Endothelial cell of umbilical vein (primary cell): Measurements from ENCODE around the gene SPO11. TPM values are rescaled to one million over a fixed set of nuclear protein-coding genes. Genes with fewer than 3 reads are reported as not detected.

Source experiments
- BruUV-seq: library from RNA; stranded (reverse); fragments of 400-500 nt; replicated peaks from 2 replicates; lab custom pipeline; 2021; lab: Mats Ljungman, UMichigan
- CTCF ChIA-PET: fragments of 300-600, 350-600 bp; sonication (Branson Sonifier 250); formaldehyde crosslinking; loops from one replicate; lab custom pipeline; 2021; ENCODE audit warnings: antibody characterized with exemption, inconsistent platforms; lab: Charles Lee
- POLR2A ChIA-PET: fragments of 300-600, 350-600 bp; sonication (Branson Sonifier 250); formaldehyde crosslinking; loops from one replicate; lab custom pipeline; 2021; ENCODE audit warnings: antibody characterized with exemption, inconsistent platforms; lab: Charles Lee
- DNase-seq: peaks from one replicate; pipeline ENCODE4 v3.0.0-alpha.2; 2011; ENCODE audit warnings: low read depth, low spot score
- FAIRE-seq: peaks from 2 replicates; lab custom pipeline; 2011; peaks lifted over from hg19 to GRCh38; lab: Jason Lieb, UNC
- H2AFZ ChIP-seq: 2 replicates; pipeline ENCODE4 v1.6.0; 2012; ENCODE audit warnings: low read depth, low read length, control low read depth, inconsistent platforms
- H3K27ac ChIP-seq: 2 replicates; pipeline ENCODE4 v1.5.1; 2011; ENCODE audit warnings: low read depth, mild to moderate bottlenecking, control low read depth, low read length, moderate library complexity; ENCODE audit not compliant: insufficient read depth
- H3K27me3 ChIP-seq, 2 experiments: 2 replicates each; pipeline versions ENCODE4 v1.6.0 to v1.6.1; 2011; ENCODE audit warnings: low read length in 2 of 2, mixed read lengths in 1 of 2; ENCODE audit not compliant: control insufficient read depth in 2 of 2, insufficient read depth in 2 of 2
- H3K36me3 ChIP-seq, 2 experiments: 2 replicates in 1 of 2; 3 replicates in 1 of 2; pipeline ENCODE4 v1.5.1; 2011; ENCODE audit warnings: low read length in 2 of 2, mild to moderate bottlenecking in 1 of 2, moderate library complexity in 1 of 2; ENCODE audit not compliant: control insufficient read depth in 2 of 2, insufficient read depth in 2 of 2; ENCODE audit errors: extremely low read depth in 1 of 2
- H3K4me1 ChIP-seq: 3 replicates; pipeline ENCODE4 v1.5.1; 2011; ENCODE audit warnings: mild to moderate bottlenecking, low read length; ENCODE audit not compliant: control insufficient read depth, insufficient read depth; ENCODE audit errors: extremely low read depth
- H3K4me2 ChIP-seq: 2 replicates; pipeline ENCODE4 v1.6.1; 2011; ENCODE audit warnings: low read length, control low read depth, mixed read lengths; ENCODE audit not compliant: insufficient read depth
- H3K4me3 ChIP-seq, 3 experiments: fragments of 200-600 bp in 1 of 3; sonication (generic), shearing (Covaris generic) in 1 of 3; replicated peaks in 1 of 3; 2 replicates each; pipeline ENCODE4 v1.5.1; 2011 to 2016; ENCODE audit warnings: control low read depth in 3 of 3, low read length in 3 of 3, mild to moderate bottlenecking in 2 of 3, inconsistent platforms in 1 of 3, low read depth in 1 of 3, moderate library complexity in 1 of 3; ENCODE audit not compliant: insufficient read depth in 1 of 3
- H3K79me2 ChIP-seq: 2 replicates; pipeline ENCODE4 v1.6.0; 2012; ENCODE audit warnings: low read length, inconsistent platforms; ENCODE audit not compliant: control insufficient read depth, insufficient read depth
- H3K9ac ChIP-seq: replicated peaks from 2 replicates; pipeline ENCODE3; 2011; ENCODE audit warnings: low read length, control low read depth; ENCODE audit not compliant: insufficient read depth; ENCODE audit errors: extremely low read depth
- H3K9me1 ChIP-seq: replicated peaks from 3 replicates; pipeline ENCODE4 v1.6.0; 2011; ENCODE audit warnings: mild to moderate bottlenecking, low read length; ENCODE audit not compliant: control insufficient read depth, insufficient read depth; ENCODE audit errors: extremely low read depth
- H3K9me3 ChIP-seq: replicated peaks from 2 replicates; pipeline ENCODE4 v1.5.1; 2012; ENCODE audit warnings: low read length, inconsistent platforms; ENCODE audit not compliant: control insufficient read depth, insufficient read depth
- H4K20me1 ChIP-seq: replicated peaks from 2 replicates; pipeline ENCODE3; 2011; ENCODE audit warnings: mild to moderate bottlenecking, low read length; ENCODE audit not compliant: control insufficient read depth, insufficient read depth; ENCODE audit errors: extremely low read depth
- CTCF ChIP-seq, 2 donors: IDR thresholded peaks; 1 replicate in 1 of 2; 2 replicates in 1 of 2; pipeline ENCODE4 v1.5.1; 2011; ENCODE audit warnings: low read length in 2 of 2, mild to moderate bottlenecking in 2 of 2, moderate library complexity in 2 of 2, control low read depth in 1 of 2, inconsistent platforms in 1 of 2, low read depth in 1 of 2; ENCODE audit not compliant: insufficient read depth in 1 of 2; ENCODE audit errors: extremely low read depth in 1 of 2
- EZH2 ChIP-seq: IDR thresholded peaks from 2 replicates; pipeline ENCODE4 v1.6.1; 2012; ENCODE audit warnings: borderline replicate concordance, low read depth, mild to moderate bottlenecking, moderate library complexity, low read length, inconsistent platforms; ENCODE audit not compliant: severe bottlenecking
- FOS ChIP-seq: IDR thresholded peaks from 2 replicates; pipeline ENCODE4 v1.6.1; 2011; ENCODE audit warnings: mild to moderate bottlenecking, low read length, moderate library complexity, borderline replicate concordance; ENCODE audit not compliant: insufficient read depth
- GATA2 ChIP-seq: IDR thresholded peaks from 2 replicates; pipeline ENCODE4 v1.7.0; 2011; ENCODE audit warnings: low read depth, mild to moderate bottlenecking, moderate library complexity, mixed read lengths, low read length; ENCODE audit not compliant: insufficient read length, insufficient read depth
- JUN ChIP-seq: IDR thresholded peaks from 2 replicates; pipeline ENCODE4 v1.6.1; 2011; ENCODE audit warnings: borderline replicate concordance, low read depth; ENCODE audit not compliant: insufficient read length, insufficient read depth
- MAX ChIP-seq: IDR thresholded peaks from 2 replicates; pipeline ENCODE4 v1.6.1; 2011; ENCODE audit not compliant: insufficient read depth, insufficient read length
- MYC ChIP-seq: IDR thresholded peaks from one replicate; pipeline ENCODE4 v1.6.1; 2011; ENCODE audit warnings: mild to moderate bottlenecking, low read depth, low read length
- POLR2A ChIP-seq: IDR thresholded peaks from 2 replicates; pipeline ENCODE4 v1.6.1; 2012; ENCODE audit warnings: low read depth, mild to moderate bottlenecking, control low read depth, low read length
- POLR2AphosphoS5 ChIP-seq: IDR thresholded peaks from 2 replicates; pipeline ENCODE4 v1.6.1; 2012; ENCODE audit warnings: low read depth, mild to moderate bottlenecking, control low read depth, low read length, moderate library complexity; ENCODE audit not compliant: insufficient read depth
- dilution Hi-C: fragments of 300-500 bp; cut with MboI; formaldehyde crosslinking; loops from one replicate; pipeline ENCODE4 v1.15.0; 2019; ENCODE audit warnings: low sequenced_read_pairs; ENCODE audit not compliant: extremely low pct_ligation_motif_present
- intact Hi-C: fragments of 100-400 bp; cut with micrococcal nuclease; formaldehyde crosslinking; loops from one replicate; pipeline ENCODE4 v1.10.0; 2022
- polyA plus RNA-seq, 4 experiments: library from polyadenylated mRNA; depleted of rRNA in 3 of 4; stranded (reverse) in 3 of 4; unstranded in 1 of 4; fragments of >200 nt; gene quantifications; 2 replicates each; pipeline versions ENCODE4 v1.2.1 to v1.2.3, GENCODE V29; 2011 to 2012; ENCODE audit warnings: missing spikeins in 1 of 4
- total RNA-seq: library from RNA; stranded (reverse); gene quantifications from 2 replicates; pipeline ENCODE4 v1.2.3, GENCODE V29; 2021

SPO11 gene
- total and polyA plus RNA-seq, 2 donors (not counting 3 experiments of a cell fraction or from before 2014, with no cell fraction given) = not detected

- ChIA-PET CTCF (no interaction called here), POLR2A (no interaction called here)
- no peak for DNase-seq
- no peak for FAIRE-seq
- H3K9me3 ChIP-seq = no peaks in the 10 kb centered on the region
- H3K4me1 ChIP-seq = no peaks in the 10 kb centered on the region
- no peaks in the 10 kb centered on the region for H3K36me3 ChIP-seq
- H3K9ac ChIP-seq = no peak overlapping the region
- BruUV-seq = no TSS peak
- no peak overlapping the region for H3K4me2 ChIP-seq
- no peak overlapping the region for H3K27ac ChIP-seq
- TF ChIP-seq EZH2 = no peak
- no peak for TF ChIP-seq POLR2AphosphoS5
- TF ChIP-seq FOS = no peak
- no peak for TF ChIP-seq GATA2
- TF ChIP-seq JUN = no peak
- no peak for TF ChIP-seq CTCF (IDR thresholded peaks at IDR 0.05; ENCODE audit: extremely low read depth in 1 of 2, insufficient read depth in 1 of 2, low read depth in 1 of 2, low read length in 2 of 2)
- no peak for TF ChIP-seq MYC
- no peak for TF ChIP-seq MAX
- no peak for TF ChIP-seq POLR2A
- dilution Hi-C loops = no loop called here
- no peak overlapping the region for H2AFZ ChIP-seq
- H3K4me3 ChIP-seq = no peak overlapping the region
- no peaks in the 10 kb centered on the region for H3K79me2 ChIP-seq
- no peaks in the 10 kb centered on the region for H3K27me3 ChIP-seq
- H4K20me1 ChIP-seq = no peaks in the 10 kb centered on the region
- no peaks in the 10 kb centered on the region for H3K9me1 ChIP-seq
- intact Hi-C loops = no loop called here
Observed at GRCh38 chr20:57317316-57317788, 12.3 kb upstream of the SPO11 start.
